B cell (primary cell): Measurements from ENCODE around the gene IL12A. TPM values are rescaled to one million over a fixed set of nuclear protein-coding genes. Genes with fewer than 3 reads are reported as not detected.

Experiments
- ATAC-seq: fragments of 200-7000 bp; cut with Tn5 transposase; one replicate; pipeline ENCODE4 v1.10.0; 2021; ENCODE audit warnings: low read depth, mild to moderate bottlenecking, moderate number of reproducible peaks, moderate library complexity
- CTCF ChIA-PET: fragments of 350-600 bp; sonication (Branson Sonifier 250); formaldehyde crosslinking; loops from one replicate; lab custom pipeline; 2021; ENCODE audit warnings: antibody characterized with exemption, inconsistent platforms; lab: Charles Lee
- POLR2A ChIA-PET: fragments of 350-600 bp; sonication (Branson Sonifier 250); formaldehyde crosslinking; loops from one replicate; lab custom pipeline; 2021; ENCODE audit warnings: antibody characterized with exemption; lab: Charles Lee
- DNase-seq: peaks from one replicate; pipeline ENCODE4 v3.0.0; 2013
- H2AFZ ChIP-seq: 2 replicates; pipeline ENCODE4 v1.6.1; 2012; ENCODE audit warnings: mild to moderate bottlenecking, low read depth, low read length; ENCODE audit not compliant: insufficient read depth, poor library complexity, severe bottlenecking
- H3K27ac ChIP-seq, 2 donors: 1 replicate in 1 of 2; 2 replicates in 1 of 2; pipeline ENCODE4 v1.5.1; 2012 to 2013; ENCODE audit warnings: low read length in 2 of 2, mild to moderate bottlenecking in 2 of 2, moderate library complexity in 1 of 2
- H3K27me3 ChIP-seq, 4 experiments: fragments of 200-600 bp in 1 of 4; sonication (generic) in 1 of 4; replicated peaks in 1 of 4; 1 replicate in 2 of 4; 2 replicates in 2 of 4; pipeline versions ENCODE4 v1.6.1 to v1.7.0; 2013 to 2016; ENCODE audit warnings: low read length in 3 of 4, mild to moderate bottlenecking in 2 of 4, mixed read lengths in 1 of 4, moderate library complexity in 1 of 4; ENCODE audit not compliant: insufficient read depth in 4 of 4, control insufficient read depth in 3 of 4; ENCODE audit errors: control extremely low read depth in 1 of 4
- H3K36me3 ChIP-seq, 2 experiments: replicated peaks in 1 of 2; 1 replicate in 1 of 2; 2 replicates in 1 of 2; pipeline versions ENCODE4 v1.6.1 to v1.7.1; 2013; ENCODE audit warnings: low read length in 1 of 2; ENCODE audit not compliant: insufficient read depth in 2 of 2, control insufficient read depth in 1 of 2; ENCODE audit errors: control extremely low read depth in 1 of 2, extremely low read depth in 1 of 2
- H3K4me1 ChIP-seq, 2 donors: fragments of 200-600 bp in 1 of 2; sonication (generic) in 1 of 2; 1 replicate in 1 of 2; 2 replicates in 1 of 2; pipeline versions ENCODE4 v1.5.1 to v1.6.1; 2013 to 2017; ENCODE audit warnings: low read length in 2 of 2; ENCODE audit not compliant: control insufficient read depth in 2 of 2, insufficient read depth in 2 of 2
- H3K4me2 ChIP-seq: replicated peaks from 2 replicates; pipeline ENCODE3; 2012; ENCODE audit warnings: mild to moderate bottlenecking, low read depth, low read length; ENCODE audit not compliant: poor library complexity, severe bottlenecking
- H3K4me3 ChIP-seq, 5 experiments: fragments of 200-600 bp in 1 of 5; sonication (generic) in 1 of 5; 1 replicate in 3 of 5; 2 replicates in 2 of 5; pipeline versions ENCODE4 v1.5.1 to v1.7.0; 2011 to 2016; ENCODE audit warnings: low read length in 4 of 5, mild to moderate bottlenecking in 4 of 5, low read depth in 2 of 5, control low read depth in 1 of 5, moderate library complexity in 1 of 5; ENCODE audit not compliant: insufficient read depth in 1 of 5; ENCODE audit errors: control extremely low read depth in 1 of 5, extremely low read depth in 1 of 5
- H3K79me2 ChIP-seq: fragments of 200-600 bp; sonication (generic); one replicate; pipeline ENCODE4 v1.6.0; 2016; ENCODE audit warnings: low read length; ENCODE audit not compliant: control insufficient read depth, insufficient read depth
- H3K9ac ChIP-seq: fragments of 200-600 bp; sonication (generic); 2 replicates; pipeline ENCODE4 v1.6.1; 2017; ENCODE audit warnings: mild to moderate bottlenecking, low read length, moderate library complexity
- H3K9me3 ChIP-seq, 3 donors: one replicate each; pipeline versions ENCODE4 v1.6.1 to v1.7.1; 2013; ENCODE audit warnings: low read length in 2 of 3; ENCODE audit not compliant: control insufficient read depth in 2 of 3, insufficient read depth in 1 of 3; ENCODE audit errors: control extremely low read depth in 1 of 3
- H4K20me1 ChIP-seq: 2 replicates; pipeline ENCODE4 v1.6.0; 2012; ENCODE audit warnings: mild to moderate bottlenecking, low read length; ENCODE audit not compliant: insufficient read depth, control insufficient read depth, poor library complexity, severe bottlenecking
- H3K27ac Mint-ChIP-seq: one replicate; pipeline ENCODE4 v1.8.0; 2021; ENCODE audit warnings: mixed read lengths
- H3K27me3 Mint-ChIP-seq: one replicate; pipeline ENCODE4 v1.8.0; 2021; ENCODE audit warnings: mixed read lengths
- H3K4me1 Mint-ChIP-seq: one replicate; pipeline ENCODE4 v1.8.0; 2021; ENCODE audit warnings: mixed read lengths
- H3K4me3 Mint-ChIP-seq: one replicate; pipeline ENCODE4 v1.8.0; 2021; ENCODE audit warnings: mixed read lengths
- H3K9me3 Mint-ChIP-seq: one replicate; pipeline ENCODE4 v1.8.0; 2022; ENCODE audit warnings: mixed read lengths; ENCODE audit not compliant: insufficient read depth
- CTCF ChIP-seq: fragments of 200-600 bp; IDR thresholded peaks from one replicate; pipeline ENCODE4 v1.8.0; 2022; ENCODE audit warnings: antibody characterized with exemption, mild to moderate bottlenecking
- EZH2 ChIP-seq: IDR thresholded peaks from 2 replicates; pipeline ENCODE4 v1.6.1; 2012; ENCODE audit warnings: borderline replicate concordance, low read depth, mild to moderate bottlenecking, moderate library complexity, low read length; ENCODE audit not compliant: insufficient read depth, poor library complexity, severe bottlenecking
- WGBS: methylation state at CpG from one replicate; pipeline ENCODE4 v1.1.5; 2013; ENCODE audit warnings: missing lambda C conversion rate; ENCODE audit not compliant: insufficient coverage; 5-methylcytosine and 5-hydroxymethylcytosine counted together
- intact Hi-C: fragments of 100-400 bp; cut with micrococcal nuclease; formaldehyde crosslinking; loops from one replicate; pipeline ENCODE4 v1.10.0; 2022
- polyA minus RNA-seq: library from RNA; depleted of rRNA, polyadenylated mRNA; stranded (reverse); fragments of >200 nt; gene quantifications from 2 replicates; pipeline ENCODE4 v1.2.3, GENCODE V29; 2012
- polyA plus RNA-seq: library from polyadenylated mRNA; depleted of rRNA; stranded (reverse); fragments of >200 nt; gene quantifications from 2 replicates; pipeline ENCODE4 v1.2.3, GENCODE V29; 2012
- total RNA-seq, 2 donors: library from RNA; stranded (reverse); fragments of 120-200 nt in 1 of 2; gene quantifications; 1 replicate in 1 of 2; 2 replicates in 1 of 2; pipeline versions ENCODE4 v1.2.3 to v1.2.4, GENCODE V29; 2013 to 2022

IL12A gene
- total RNA-seq (4.3 and 6.1 TPM in 2 replicates), polyA plus RNA-seq (9.9 and 11.4 TPM in 2 replicates), polyA minus RNA-seq (9.9 and 10.8 TPM in 2 replicates)
- 5.7 TPM for total RNA-seq (2013)

- Histone ChIP-seq H3K9me3 (no peaks in the 10 kb centered on the region), H3K79me2 (no peaks in the 10 kb centered on the region), H3K4me2 (peak within 1 kb of the TSS; percentile 95), H2AFZ (peak within 1 kb of the TSS; percentile 96), H3K4me3 (peak within 1 kb of the TSS; percentile 49 to 87 (median 81)), H4K20me1 (no peaks in the 10 kb centered on the region), H3K36me3 (no peaks in the 10 kb centered on the region), H3K9ac (peak within 1 kb of the TSS; percentile 84), H3K27me3 (no peaks in the 10 kb centered on the region), H3K27ac (peak within 1 kb of the TSS; percentile 59 to 70), H3K4me1 (peaks cover 15 to 29% of the 10 kb centered on the region in 2 donors)
- 1% methylated on average over 54 of the region's 54 CpGs for WGBS
- Mint-ChIP-seq H3K4me3 (peak within 1 kb of the TSS; percentile 93), H3K27ac (peak within 1 kb of the TSS; percentile 89), H3K27me3 (no peaks in the 10 kb centered on the region), H3K4me1 (peaks cover 47% of the 10 kb centered on the region), H3K9me3 (no peaks in the 10 kb centered on the region)
- TF ChIP-seq EZH2 (no peak), CTCF (peak; percentile 98)
- intact Hi-C loops = loop anchor here (1.0 to 5.0 kb wide), 8 partner anchors 18 to 769 kb away; partner anchors contain the start of genes IFT80, KPNA4, PPM1L and SMC4
- peak; percentile 97 for ATAC-seq
- ChIA-PET POLR2A (interaction anchor here (0.6 to 1.0 kb wide), 2 partner anchors 18 to 76 kb away, joined by 3 read pairs; no protein-coding TSS in a partner anchor), CTCF (interaction anchor here (0.7 to 9.4 kb wide), 22 partner anchors 11 to 677 kb away, joined by 3 to 140 read pairs (median 4); partner anchors contain the start of gene SMC4)
- DNase-seq = peak; percentile 92
Observed at GRCh38 chr3:159988617-159989271, at the start of gene IL12A. Gene IL12A, plus strand, starts transcription at chr3:159988835.
